ENCODE measurements around the gene STON2.
A peak's percentile ranks its signal among the peaks of the same experiment; 100 is the strongest.

Gene STON2

GRCh38 chr14:81219210-81219758, 180.8 kb downstream of the STON2 start:
- peak; percentile 98 for DNase-seq

DNA sequence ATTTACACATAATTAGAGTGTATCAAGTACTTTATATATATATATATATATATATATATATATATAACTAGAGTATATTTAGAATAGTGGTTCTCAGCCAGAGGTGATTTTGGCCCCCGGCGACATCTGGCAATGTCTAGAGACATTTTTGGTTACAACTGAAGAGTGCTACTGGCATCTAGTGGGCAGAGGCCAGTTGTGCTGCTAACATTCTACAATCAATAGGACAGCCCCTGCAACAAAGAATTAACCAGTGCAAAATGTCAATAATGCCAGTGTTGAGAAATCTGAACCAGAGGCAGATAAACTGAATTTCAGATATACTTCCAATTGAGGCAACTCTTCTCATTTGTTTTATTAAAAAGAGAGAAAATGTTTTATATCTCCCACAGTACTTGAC, 188.3 kb downstream of the STON2 start:
- peak; percentile 65 for DNase-seq
